HCT116 (cell line): ENCODE data around the gene COL7A1. TPM values are rescaled to one million over a fixed set of nuclear protein-coding genes. Genes with fewer than 3 reads are reported as not detected.

Experiments
- ATAC-seq: fragments of 200-7000 bp; cut with Tn5 transposase; 2 replicates; pipeline ENCODE4 v1.9.1; 2020; ENCODE audit warnings: mild to moderate bottlenecking, moderate library complexity
- BruUV-seq: library from RNA; stranded (reverse); fragments of 400-500 nt; replicated peaks from 2 replicates; lab custom pipeline; 2021; lab: Mats Ljungman, UMichigan
- CTCF ChIA-PET: fragments of 300-600 bp; sonication (Branson Sonifier 250); formaldehyde crosslinking; loops from one replicate; lab custom pipeline; 2021; ENCODE audit warnings: antibody characterized with exemption; lab: Charles Lee
- POLR2A ChIA-PET: fragments of 300-600, 350-600 bp; sonication (Branson Sonifier 250); formaldehyde crosslinking; loops from one replicate; lab custom pipeline; 2021; ENCODE audit warnings: antibody characterized with exemption; lab: Charles Lee
- RAD21 ChIA-PET, 2 experiments: fragments of 300-600 bp; sonication (Branson Sonifier 250); formaldehyde crosslinking; loops; one replicate each; lab custom pipeline; 2023; ENCODE audit warnings: low total read pairs in 2 of 2; ENCODE audit not compliant: uncharacterized antibody in 2 of 2, unreplicated experiment in 2 of 2, low non-redundant PET in 1 of 2; lab: Charles Lee
- DNase-seq: peaks from one replicate; pipeline ENCODE4 v3.0.0-alpha.2; 2010; ENCODE audit warnings: low read depth, low spot score
- H2AFZ ChIP-seq: fragments of 200-600 bp; shearing (Covaris generic), sonication (generic); 2 replicates; pipeline ENCODE4 v1.6.1; 2017; ENCODE audit warnings: low read depth, mixed run types, mixed read lengths, antibody characterized with exemption, low read length; ENCODE audit not compliant: poor library complexity, severe bottlenecking
- H3K27ac ChIP-seq: 2 replicates; pipeline ENCODE4 v1.5.1; 2012; ENCODE audit warnings: low read depth, low read length
- H3K27me3 ChIP-seq: fragments of 200-600 bp; sonication (generic); 2 replicates; pipeline ENCODE4 v1.6.1; 2016; ENCODE audit warnings: mixed run types, low read length, mixed read lengths; ENCODE audit not compliant: insufficient read depth
- H3K36me3 ChIP-seq, 2 experiments: fragments of 200-500 bp in 1 of 2; fragments of 200-600 bp in 1 of 2; sonication (Bioruptor generic) in 1 of 2; sonication (generic) in 1 of 2; 2 replicates each; pipeline versions ENCODE4 v1.5.1 to v1.6.1; 2014 to 2016; ENCODE audit warnings: low read length in 2 of 2, inconsistent platforms in 1 of 2, mixed read lengths in 1 of 2, mixed run types in 1 of 2; ENCODE audit not compliant: insufficient read depth in 2 of 2, control insufficient read depth in 1 of 2
- H3K4me1 ChIP-seq, 2 experiments: fragments of 200-600 bp in 1 of 2; sonication (generic) in 1 of 2; 2 replicates each; pipeline versions ENCODE4 v1.5.1 to v1.6.1; 2012 to 2017; ENCODE audit warnings: low read length in 2 of 2, inconsistent platforms in 1 of 2, mild to moderate bottlenecking in 1 of 2, mixed read lengths in 1 of 2, mixed run types in 1 of 2, moderate library complexity in 1 of 2; ENCODE audit not compliant: insufficient read depth in 2 of 2, control insufficient read depth in 1 of 2
- H3K4me2 ChIP-seq: fragments of 200-600 bp; sonication (generic); 2 replicates; pipeline ENCODE4 v1.6.1; 2017; ENCODE audit warnings: mixed run types, low read length, mixed read lengths
- H3K4me3 ChIP-seq, 2 experiments: fragments of 200-600 bp in 1 of 2; sonication (generic) in 1 of 2; replicated peaks in 1 of 2; 2 replicates each; pipeline ENCODE4 v1.5.1; 2011 to 2016; ENCODE audit warnings: low read length in 2 of 2, control low read depth in 1 of 2, low read depth in 1 of 2, mild to moderate bottlenecking in 1 of 2, mixed read lengths in 1 of 2, mixed run types in 1 of 2
- H3K79me2 ChIP-seq: fragments of 200-600 bp; sonication (generic); 2 replicates; pipeline ENCODE4 v1.6.1; 2017; ENCODE audit warnings: mild to moderate bottlenecking, mixed run types, low read length, moderate library complexity, mixed read lengths; ENCODE audit not compliant: insufficient read depth
- H3K9ac ChIP-seq: fragments of 200-600 bp; sonication (generic); 2 replicates; pipeline ENCODE4 v1.6.1; 2016; ENCODE audit warnings: low read length, mixed read lengths
- H3K9me2 ChIP-seq: fragments of 200-600 bp; sonication (generic), shearing (Covaris generic); 2 replicates; pipeline ENCODE4 v1.6.1; 2017; ENCODE audit warnings: mixed run types, mild to moderate bottlenecking, moderate library complexity; ENCODE audit not compliant: insufficient read depth
- H3K9me3 ChIP-seq, 2 experiments: fragments of 200-500 bp in 1 of 2; fragments of 200-600 bp in 1 of 2; sonication (Bioruptor generic) in 1 of 2; sonication (generic) in 1 of 2; 2 replicates each; pipeline ENCODE4 v1.6.1; 2014 to 2017; ENCODE audit warnings: low read length in 2 of 2, mixed read lengths in 2 of 2, inconsistent platforms in 1 of 2, low read depth in 1 of 2, mild to moderate bottlenecking in 1 of 2, mixed run types in 1 of 2, moderate library complexity in 1 of 2; ENCODE audit not compliant: control insufficient read depth in 1 of 2, insufficient read depth in 1 of 2
- H4K20me1 ChIP-seq: fragments of 200-600 bp; sonication (generic), shearing (Covaris generic); 2 replicates; pipeline ENCODE4 v1.6.1; 2017; ENCODE audit warnings: mixed run types, mild to moderate bottlenecking, moderate library complexity; ENCODE audit not compliant: insufficient read depth
- EGR1 ChIP-seq: IDR thresholded peaks from 2 replicates; pipeline ENCODE4 v1.6.1; 2012; ENCODE audit warnings: low read depth
- ELF1 ChIP-seq: IDR thresholded peaks from 2 replicates; pipeline ENCODE4 v1.6.1; 2012; ENCODE audit warnings: low read depth, borderline replicate concordance
- EZH2 ChIP-seq: fragments of 200-600 bp; sonication (generic); IDR thresholded peaks from 2 replicates; pipeline ENCODE4 v1.6.1; 2017; ENCODE audit warnings: antibody characterized with exemption, mixed run types
- EZH2phosphoT487 ChIP-seq: fragments of 200-600 bp; IDR thresholded peaks from 2 replicates; pipeline ENCODE4 v1.6.1; 2018; ENCODE audit warnings: antibody characterized with exemption, borderline replicate concordance
- FOSL1 ChIP-seq: IDR thresholded peaks from 2 replicates; pipeline ENCODE4 v1.6.1; 2012; ENCODE audit warnings: low read depth
- POLR2A ChIP-seq: IDR thresholded peaks from 2 replicates; pipeline ENCODE4 v1.7.0; 2011; ENCODE audit warnings: borderline replicate concordance; ENCODE audit not compliant: insufficient read depth, insufficient read length; ENCODE audit errors: extremely low read depth
- POLR2AphosphoS5 ChIP-seq: IDR thresholded peaks from 2 replicates; pipeline ENCODE4 v1.6.1; 2011; ENCODE audit warnings: mild to moderate bottlenecking, low read depth, low read length, moderate library complexity
- RAD21 ChIP-seq: IDR thresholded peaks from 2 replicates; pipeline ENCODE4 v1.6.1; 2012; ENCODE audit warnings: low read depth, mild to moderate bottlenecking
- YY1 ChIP-seq: IDR thresholded peaks from 2 replicates; pipeline ENCODE4 v1.6.1; 2011; ENCODE audit warnings: low read length, low read depth, moderate library complexity, mild to moderate bottlenecking; ENCODE audit not compliant: insufficient replicate concordance; ENCODE audit errors: extremely low read depth
- ZNF274 ChIP-seq: fragments of 200-500 bp; sonication (Bioruptor generic); IDR thresholded peaks from 2 replicates; pipeline ENCODE4 v1.6.1; 2014; ENCODE audit warnings: mild to moderate bottlenecking, low read depth, low read length, inconsistent platforms
- intact Hi-C: fragments of 100-400 bp; cut with micrococcal nuclease; formaldehyde crosslinking; loops from 2 replicates; pipeline ENCODE4 v1.10.0; 2022
- total RNA-seq: library from RNA; stranded (reverse); gene quantifications from one replicate; pipeline ENCODE4 v1.2.1, GENCODE V29; 2021; ENCODE audit not compliant: unreplicated experiment
- TF ChIP-seq, protein P1 (sequence below): IDR thresholded peaks from 2 replicates; pipeline ENCODE4 v1.6.1; 2012; ENCODE audit warnings: low read depth
- TF ChIP-seq, protein P2 (sequence below), 3 experiments: fragments of 200-600 bp in 1 of 3; sonication (generic) in 1 of 3; IDR thresholded peaks in 2 of 3; conservative IDR thresholded peaks in 1 of 3; 2 replicates each; pipeline ENCODE4 v1.5.1; 2012 to 2017; ENCODE audit warnings: low read depth in 2 of 3, low read length in 2 of 3, antibody characterized with exemption in 1 of 3, borderline replicate concordance in 1 of 3, control low read depth in 1 of 3, mild to moderate bottlenecking in 1 of 3, mixed read lengths in 1 of 3, mixed run types in 1 of 3, moderate library complexity in 1 of 3; ENCODE audit not compliant: insufficient read depth in 1 of 3

COL7A1 gene
- total RNA-seq, 1 experiment from 2014 or later = 11.4 TPM

DNA sequence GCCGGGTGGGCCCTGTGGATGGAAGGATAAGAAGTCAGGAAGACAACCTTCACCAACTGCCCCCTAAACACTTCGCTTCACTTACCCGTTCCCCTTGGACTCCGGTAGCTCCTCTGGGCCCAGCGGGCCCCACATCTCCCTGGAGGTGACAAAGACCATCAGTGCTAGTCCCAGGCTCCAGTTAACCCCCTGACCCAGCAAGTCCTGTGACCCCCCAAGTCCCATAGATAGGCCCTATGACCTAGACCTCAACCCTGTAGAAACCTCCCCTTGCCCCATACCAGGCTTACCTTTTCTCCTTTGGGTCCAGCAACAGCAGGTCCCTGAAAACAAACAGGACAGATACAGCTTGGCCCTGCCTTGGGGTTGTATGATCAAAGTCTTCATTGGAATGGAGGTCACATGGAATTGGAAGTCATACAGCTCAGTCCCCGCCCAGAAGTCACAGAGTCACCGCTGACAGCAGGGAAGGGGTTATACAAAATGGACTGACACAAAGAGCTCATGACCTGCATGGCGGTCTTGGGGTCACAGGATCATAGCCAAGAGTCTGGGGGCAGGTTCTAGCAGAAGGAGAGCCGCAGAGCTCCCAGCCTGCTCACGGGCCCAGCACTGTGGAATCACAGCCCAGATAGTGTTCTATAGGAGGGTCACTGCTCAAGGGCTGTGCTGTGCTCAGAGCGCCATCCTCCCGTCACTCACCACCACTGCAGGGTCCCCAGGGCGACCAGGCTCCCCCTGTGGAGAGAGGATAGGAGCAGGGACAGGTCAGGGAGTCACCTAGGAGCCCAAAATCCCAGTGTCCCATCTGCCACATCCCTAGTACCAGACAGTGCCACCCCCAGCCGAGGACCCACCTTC is 13.3 kb downstream of the COL7A1 start (continued):
- TF ChIP-seq ELF1 (no peak), POLR2A (no peak), EZH2phosphoT487 (no peak), EGR1 (no peak)

DNA sequence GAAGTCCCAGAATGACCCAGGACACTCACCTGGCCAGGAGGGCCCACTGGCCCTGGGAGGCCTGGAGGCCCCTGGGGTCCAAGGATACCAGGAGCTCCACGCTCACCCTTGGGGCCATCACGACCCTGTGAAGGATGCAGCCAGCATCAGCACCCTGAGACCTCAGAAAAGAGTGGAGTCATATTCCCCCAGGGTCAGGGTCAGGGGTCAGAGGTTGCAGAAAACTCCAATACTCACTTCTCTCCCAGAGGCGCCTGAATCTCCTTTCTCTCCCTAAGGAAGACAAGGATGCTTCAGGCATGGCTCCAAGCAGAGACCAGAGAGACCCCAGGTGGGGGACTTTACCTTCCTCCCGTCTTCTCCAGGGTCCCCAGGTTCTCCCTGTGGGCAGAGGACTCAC is 18.5 kb downstream of the COL7A1 start:
- no peak for ATAC-seq
- Histone ChIP-seq H2AFZ (no peak overlapping the region), H3K27ac (no peak overlapping the region), H3K79me2 (no peaks in the 10 kb centered on the region), H3K27me3 (no peaks in the 10 kb centered on the region), H3K4me2 (no peak overlapping the region), H3K9ac (no peak overlapping the region), H3K4me1 (no peaks in the 10 kb centered on the region), H4K20me1 (no peaks in the 10 kb centered on the region), H3K36me3 (no peaks in the 10 kb centered on the region), H3K4me3 (no peak overlapping the region), H3K9me3 (no peaks in the 10 kb centered on the region), H3K9me2 (no peaks in the 10 kb centered on the region)
- ChIA-PET CTCF (no interaction called here), POLR2A (no interaction called here), RAD21 (no interaction called here)
- intact Hi-C loops = no loop called here
- no peak for DNase-seq
- no peak for TF ChIP-seq POLR2AphosphoS5
- no peak for TF ChIP-seq ELF1
- no TSS peak for BruUV-seq

DNA sequence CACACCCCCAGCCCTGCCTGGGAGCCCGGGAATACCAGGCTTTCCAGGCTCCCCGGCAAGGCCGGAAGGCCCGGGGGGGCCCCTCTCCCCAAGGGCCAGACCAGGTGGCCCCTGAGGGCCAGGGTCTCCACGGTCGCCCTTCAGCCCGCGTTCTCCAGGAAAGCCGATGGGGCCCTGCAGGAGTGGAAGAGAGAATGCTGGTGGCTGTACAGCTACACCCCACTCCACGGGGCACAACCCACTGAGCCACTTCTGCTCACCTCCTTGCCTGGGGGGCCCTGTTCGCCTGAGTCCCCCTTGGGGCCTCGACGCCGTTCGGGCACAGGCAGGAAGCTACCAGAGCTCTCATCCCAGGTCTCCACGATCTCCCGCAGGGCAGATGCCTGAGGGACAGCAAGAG is 19.8 kb downstream of the COL7A1 start:
- no peak overlapping the region for H3K4me3 ChIP-seq
- no peaks in the 10 kb centered on the region for H3K79me2 ChIP-seq
- no peak overlapping the region for H3K9ac ChIP-seq
- ChIA-PET RAD21 (no interaction called here), POLR2A (no interaction called here), CTCF (no interaction called here)
- no peaks in the 10 kb centered on the region for H3K9me3 ChIP-seq
- BruUV-seq = no TSS peak
- H4K20me1 ChIP-seq = no peaks in the 10 kb centered on the region
- no peaks in the 10 kb centered on the region for H3K9me2 ChIP-seq
- no peaks in the 10 kb centered on the region for H3K4me1 ChIP-seq
- intact Hi-C loops = no loop called here
- H3K27ac ChIP-seq = no peak overlapping the region
- ATAC-seq (no peak), DNase-seq (no peak)
- no peaks in the 10 kb centered on the region for H3K36me3 ChIP-seq
- no peak overlapping the region for H3K4me2 ChIP-seq
- H3K27me3 ChIP-seq = no peaks in the 10 kb centered on the region
- no peak overlapping the region for H2AFZ ChIP-seq
- TF ChIP-seq RAD21 = no peak
- TF ChIP-seq POLR2A = no peak
- TF ChIP-seq, protein P1, sequence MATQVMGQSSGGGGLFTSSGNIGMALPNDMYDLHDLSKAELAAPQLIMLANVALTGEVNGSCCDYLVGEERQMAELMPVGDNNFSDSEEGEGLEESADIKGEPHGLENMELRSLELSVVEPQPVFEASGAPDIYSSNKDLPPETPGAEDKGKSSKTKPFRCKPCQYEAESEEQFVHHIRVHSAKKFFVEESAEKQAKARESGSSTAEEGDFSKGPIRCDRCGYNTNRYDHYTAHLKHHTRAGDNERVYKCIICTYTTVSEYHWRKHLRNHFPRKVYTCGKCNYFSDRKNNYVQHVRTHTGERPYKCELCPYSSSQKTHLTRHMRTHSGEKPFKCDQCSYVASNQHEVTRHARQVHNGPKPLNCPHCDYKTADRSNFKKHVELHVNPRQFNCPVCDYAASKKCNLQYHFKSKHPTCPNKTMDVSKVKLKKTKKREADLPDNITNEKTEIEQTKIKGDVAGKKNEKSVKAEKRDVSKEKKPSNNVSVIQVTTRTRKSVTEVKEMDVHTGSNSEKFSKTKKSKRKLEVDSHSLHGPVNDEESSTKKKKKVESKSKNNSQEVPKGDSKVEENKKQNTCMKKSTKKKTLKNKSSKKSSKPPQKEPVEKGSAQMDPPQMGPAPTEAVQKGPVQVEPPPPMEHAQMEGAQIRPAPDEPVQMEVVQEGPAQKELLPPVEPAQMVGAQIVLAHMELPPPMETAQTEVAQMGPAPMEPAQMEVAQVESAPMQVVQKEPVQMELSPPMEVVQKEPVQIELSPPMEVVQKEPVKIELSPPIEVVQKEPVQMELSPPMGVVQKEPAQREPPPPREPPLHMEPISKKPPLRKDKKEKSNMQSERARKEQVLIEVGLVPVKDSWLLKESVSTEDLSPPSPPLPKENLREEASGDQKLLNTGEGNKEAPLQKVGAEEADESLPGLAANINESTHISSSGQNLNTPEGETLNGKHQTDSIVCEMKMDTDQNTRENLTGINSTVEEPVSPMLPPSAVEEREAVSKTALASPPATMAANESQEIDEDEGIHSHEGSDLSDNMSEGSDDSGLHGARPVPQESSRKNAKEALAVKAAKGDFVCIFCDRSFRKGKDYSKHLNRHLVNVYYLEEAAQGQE = no peak
- TF ChIP-seq, protein P2, sequence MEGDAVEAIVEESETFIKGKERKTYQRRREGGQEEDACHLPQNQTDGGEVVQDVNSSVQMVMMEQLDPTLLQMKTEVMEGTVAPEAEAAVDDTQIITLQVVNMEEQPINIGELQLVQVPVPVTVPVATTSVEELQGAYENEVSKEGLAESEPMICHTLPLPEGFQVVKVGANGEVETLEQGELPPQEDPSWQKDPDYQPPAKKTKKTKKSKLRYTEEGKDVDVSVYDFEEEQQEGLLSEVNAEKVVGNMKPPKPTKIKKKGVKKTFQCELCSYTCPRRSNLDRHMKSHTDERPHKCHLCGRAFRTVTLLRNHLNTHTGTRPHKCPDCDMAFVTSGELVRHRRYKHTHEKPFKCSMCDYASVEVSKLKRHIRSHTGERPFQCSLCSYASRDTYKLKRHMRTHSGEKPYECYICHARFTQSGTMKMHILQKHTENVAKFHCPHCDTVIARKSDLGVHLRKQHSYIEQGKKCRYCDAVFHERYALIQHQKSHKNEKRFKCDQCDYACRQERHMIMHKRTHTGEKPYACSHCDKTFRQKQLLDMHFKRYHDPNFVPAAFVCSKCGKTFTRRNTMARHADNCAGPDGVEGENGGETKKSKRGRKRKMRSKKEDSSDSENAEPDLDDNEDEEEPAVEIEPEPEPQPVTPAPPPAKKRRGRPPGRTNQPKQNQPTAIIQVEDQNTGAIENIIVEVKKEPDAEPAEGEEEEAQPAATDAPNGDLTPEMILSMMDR (IDR thresholded peaks at IDR 0.05 in 2 of 3, conservative IDR thresholded peaks at IDR 0.05 in 1 of 3; ENCODE audit: borderline replicate concordance in 1 of 3, insufficient read depth in 1 of 3, low read depth in 2 of 3, low read length in 2 of 3) = no peak
- TF ChIP-seq ZNF274 = no peak
- TF ChIP-seq YY1 = no peak
- no peak for TF ChIP-seq FOSL1
- no peak for TF ChIP-seq EZH2
